Left lung (tissue), 10 donors: Measurements from ENCODE around the gene TMTC2. TPM values are rescaled to one million over a fixed set of nuclear protein-coding genes. Genes with fewer than 3 reads are reported as not detected.
"Not testable (repeated sequence)": the region's sequence is repeated elsewhere in the genome, so short reads cannot be mapped to it uniquely, and the experiment has no call there.

Source experiments
- ATAC-seq: fragments of 200-7000 bp; cut with Tn5 transposase; one replicate; pipeline ENCODE4 v1.9.1; 2020; ENCODE audit warnings: moderate library complexity
- DNase-seq, 4 donors: peaks; one replicate each; pipeline ENCODE4 v3.0.0-alpha.2; 2013 to 2020
- H3K27ac ChIP-seq, 2 donors: fragments of 200-600 bp; sonication (generic) in 1 of 2; one replicate each; pipeline versions ENCODE4 v1.5.0 to v1.8.0; 2020 to 2021
- H3K27me3 ChIP-seq, 2 donors: fragments of 200-600 bp; sonication (generic) in 1 of 2; one replicate each; pipeline versions ENCODE4 v1.5.0 to v1.8.0; 2020 to 2021
- H3K36me3 ChIP-seq, 2 donors: fragments of 200-600 bp; sonication (generic) in 1 of 2; one replicate each; pipeline versions ENCODE4 v1.5.0 to v1.8.0; 2020 to 2021
- H3K4me1 ChIP-seq, 2 donors: fragments of 200-600 bp; one replicate each; pipeline ENCODE4 v1.8.0; 2021
- H3K4me3 ChIP-seq, 2 donors: fragments of 200-600 bp; sonication (generic) in 1 of 2; one replicate each; pipeline versions ENCODE4 v1.5.0 to v1.8.0; 2020 to 2021; ENCODE audit warnings: mild to moderate bottlenecking in 1 of 2
- H3K9me3 ChIP-seq, 2 donors: fragments of 200-600 bp; sonication (generic) in 1 of 2; one replicate each; pipeline versions ENCODE4 v1.5.0 to v1.8.0; 2020 to 2021
- CTCF ChIP-seq, 2 donors: fragments of 200-600 bp; sonication (generic) in 1 of 2; IDR thresholded peaks; one replicate each; pipeline versions ENCODE4 v1.5.0 to v1.8.0; 2021; ENCODE audit warnings: antibody characterized with exemption in 2 of 2
- intact Hi-C, 2 donors: fragments of 100-400 bp; cut with DNase I; formaldehyde crosslinking; loops; one replicate each; pipeline versions ENCODE4 v1.11.2 to v1.14.2; 2022
- polyA plus RNA-seq, 6 donors: library from polyadenylated mRNA; unstranded; fragments of 120-200 nt; gene quantifications; one replicate each; pipeline ENCODE4 v1.2.1, GENCODE V29; 2013; ENCODE audit not compliant: insufficient read length in 6 of 6
- total RNA-seq, 2 donors: library from RNA; stranded (reverse); fragmentation: NEBNext Ultra II Directional; extraction: Animal tissue kit (Norgen Biotek cat#: 25700); gene quantifications; one replicate each; pipeline ENCODE4 v1.2.1, GENCODE V29; 2021
- donor health status: DM: no; HTN: yes; CAD: no.
- donor health status: DM: no; HTN: no; CAD: no.

Gene TMTC2
- total and polyA plus RNA-seq, 8 donors = 17.2 to 46.1 (median 39.3) TPM

- Histone ChIP-seq H3K27ac (no peak overlapping the region), H3K36me3 (no peaks in the 10 kb centered on the region), H3K9me3 (no peaks in the 10 kb centered on the region), H3K4me1 (peaks cover 0 to 5% of the 10 kb centered on the region in 2 donors), H3K4me3 (no peak overlapping the region), H3K27me3 (no peaks in the 10 kb centered on the region)
- ATAC-seq = peak; percentile 37
- TF ChIP-seq CTCF (IDR thresholded peaks at IDR 0.05) = no peak
- DNase-seq = no peak
- intact Hi-C loops = no loop called here
Observed at GRCh38 chr12:82758749-82759330, 72.1 kb downstream of the TMTC2 start.

- Histone ChIP-seq H3K9me3 (no peaks in the 10 kb centered on the region), H3K27ac (no peak overlapping the region), H3K4me1 (peaks cover 0 to 5% of the 10 kb centered on the region in 2 donors), H3K27me3 (no peaks in the 10 kb centered on the region), H3K4me3 (no peak overlapping the region), H3K36me3 (no peaks in the 10 kb centered on the region)
- TF ChIP-seq CTCF (IDR thresholded peaks at IDR 0.05) = no peak
- ATAC-seq = no peak
- intact Hi-C loops = no loop called here
- DNase-seq = no peak
Observed at GRCh38 chr12:82760423-82760822, 73.7 kb downstream of the TMTC2 start.

GRCh38 chr12:82765206-82765605, 78.5 kb downstream of the TMTC2 start:
- H3K27me3 ChIP-seq, DNase-seq, H3K4me3 ChIP-seq, H3K36me3 ChIP-seq, H3K27ac ChIP-seq, intact Hi-C loops, ATAC-seq, H3K9me3 ChIP-seq, H3K4me1 ChIP-seq: not testable (repeated sequence)

- H3K27ac ChIP-seq = no peak overlapping the region
- ATAC-seq = no peak
- intact Hi-C loops = no loop called here
- TF ChIP-seq CTCF (IDR thresholded peaks at IDR 0.05) = no peak
- no peaks in the 10 kb centered on the region for H3K4me1 ChIP-seq
- H3K9me3 ChIP-seq = no peaks in the 10 kb centered on the region
- no peak for DNase-seq
- no peaks in the 10 kb centered on the region for H3K36me3 ChIP-seq
- no peak overlapping the region for H3K4me3 ChIP-seq
- H3K27me3 ChIP-seq = no peaks in the 10 kb centered on the region
Observed at GRCh38 chr12:82765971-82766705, 79.4 kb downstream of the TMTC2 start.

- Histone ChIP-seq H3K36me3 (no peaks in the 10 kb centered on the region), H3K27ac (no peak overlapping the region), H3K9me3 (no peaks in the 10 kb centered on the region), H3K4me3 (no peak overlapping the region), H3K27me3 (no peaks in the 10 kb centered on the region), H3K4me1 (no peaks in the 10 kb centered on the region)
- ATAC-seq (no peak), DNase-seq (no peak)
- intact Hi-C loops = no loop called here
- TF ChIP-seq CTCF (IDR thresholded peaks at IDR 0.05) = no peak
Observed at GRCh38 chr12:82774666-82775065, 88.0 kb downstream of the TMTC2 start.
